A673 (cell line): ENCODE measurements around the gene HABP2.

Source experiments
- CTCF ChIP-seq: fragments of 300-800, 200-600 bp; sonication (generic); conservative IDR thresholded peaks from 2 replicates; pipeline ENCODE4 v1.5.1; 2017; ENCODE audit warnings: low read depth, mild to moderate bottlenecking, antibody characterized with exemption, low read length, moderate library complexity, mixed read lengths
- EZH2 ChIP-seq: fragments of 200-600 bp; sonication (generic); IDR thresholded peaks from 2 replicates; pipeline ENCODE4 v1.6.1; 2017; ENCODE audit warnings: borderline replicate concordance, low read depth, mild to moderate bottlenecking, mixed read lengths, antibody characterized with exemption, low read length; ENCODE audit not compliant: poor library complexity, severe bottlenecking

- TF ChIP-seq CTCF (no peak), EZH2 (no peak)
Observed at GRCh38 chr10:113538151-113538550, 14.7 kb upstream of the HABP2 start.
